Right atrium auricular region (tissue), 2 donors: ENCODE data around the gene SCARB2. TPM values are rescaled to one million over a fixed set of nuclear protein-coding genes. Genes with fewer than 3 reads are reported as not detected.
A peak's percentile ranks its signal among the peaks of the same experiment; 100 is the strongest.

Experiments used
- DNase-seq: peaks from one replicate; pipeline ENCODE4 v3.0.0-alpha.2; 2019; ENCODE audit warnings: low spot score
- H3K27ac ChIP-seq, 2 donors: fragments of 200-600 bp; sonication (generic); 1 replicate in 1 of 2; 2 replicates in 1 of 2; pipeline ENCODE4 v1.5.1; 2016 to 2019
- H3K27me3 ChIP-seq, 2 donors: fragments of 200-600 bp; sonication (generic); one replicate each; pipeline versions ENCODE4 v1.5.1 to v1.6.0; 2017 to 2019
- H3K36me3 ChIP-seq: fragments of 200-600 bp; sonication (generic); one replicate; pipeline ENCODE4 v1.5.1; 2016
- H3K4me1 ChIP-seq, 2 donors: fragments of 200-600 bp; sonication (generic); one replicate each; pipeline versions ENCODE4 v1.5.1 to v1.6.0; 2017 to 2019
- H3K4me3 ChIP-seq, 2 donors: fragments of 200-600 bp; sonication (generic); 1 replicate in 1 of 2; 2 replicates in 1 of 2; pipeline ENCODE4 v1.5.1; 2017 to 2019; ENCODE audit warnings: mild to moderate bottlenecking in 1 of 2, moderate library complexity in 1 of 2
- H3K9me3 ChIP-seq, 2 donors: fragments of 200-600 bp; sonication (generic); one replicate each; pipeline ENCODE4 v1.5.1; 2019
- CTCF ChIP-seq, 2 donors: fragments of 200-600 bp; sonication (generic); IDR thresholded peaks; one replicate each; pipeline ENCODE4 v1.5.1; 2019; ENCODE audit warnings: antibody characterized with exemption in 2 of 2
- total RNA-seq, 2 donors: library from RNA; depleted of rRNA; stranded (reverse); fragments of >200 nt; gene quantifications; one replicate each; pipeline ENCODE4 v1.1.0, GENCODE V29; 2016

The SCARB2 gene
- 100 to 1,000 TPM in 1 of 2 donors, 10 to 100 TPM in 1; 86.4 to 103 TPM for total RNA-seq

GRCh38 chr4:76213415-76214176 is at the start of gene SCARB2:
Gene SCARB2 (minus strand): TSS chr4:76213824. CDS start chr4:76213543, 281 bp downstream.
- Histone ChIP-seq H3K4me1 (peaks cover 0 to 67% of the 10 kb centered on the region in 2 donors), H3K9me3 (no peaks in the 10 kb centered on the region), H3K27ac (peak within 1 kb of the TSS; percentile 98 to 99), H3K4me3 (peak within 1 kb of the TSS; percentile 76 to 81), H3K36me3 (no peaks in the 10 kb centered on the region), H3K27me3 (no peaks in the 10 kb centered on the region)
- peak; percentile 85 for DNase-seq
- no peak for TF ChIP-seq CTCF (IDR thresholded peaks at IDR 0.05)

- no peak for DNase-seq
- Histone ChIP-seq H3K4me1 (no peaks in the 10 kb centered on the region), H3K27me3 (no peaks in the 10 kb centered on the region), H3K9me3 (no peaks in the 10 kb centered on the region), H3K27ac (no peak overlapping the region), H3K36me3 (no peaks in the 10 kb centered on the region), H3K4me3 (no peak overlapping the region)
- no peak for TF ChIP-seq CTCF (IDR thresholded peaks at IDR 0.05)
Measured at GRCh38 chr4:76260571-76260970, 46.9 kb upstream of the SCARB2 start.

GRCh38 chr4:76257824-76258223 is 44.2 kb upstream of the SCARB2 start:
- Histone ChIP-seq H3K4me1 (no peaks in the 10 kb centered on the region), H3K4me3 (no peak overlapping the region), H3K27me3 (no peaks in the 10 kb centered on the region), H3K36me3 (no peaks in the 10 kb centered on the region), H3K9me3 (no peaks in the 10 kb centered on the region), H3K27ac (no peak overlapping the region)
- no peak for DNase-seq
- peak in 1 of 2 donors; percentile 13 for TF ChIP-seq CTCF (IDR thresholded peaks at IDR 0.05)

- no peak for TF ChIP-seq CTCF (IDR thresholded peaks at IDR 0.05)
- H3K36me3 ChIP-seq = no peaks in the 10 kb centered on the region
- peaks cover 0 to 5% of the 10 kb centered on the region in 2 donors for H3K4me1 ChIP-seq
- H3K27ac ChIP-seq = no peak overlapping the region
- H3K9me3 ChIP-seq = no peaks in the 10 kb centered on the region
- no peak for DNase-seq
- no peak overlapping the region for H3K4me3 ChIP-seq
- H3K27me3 ChIP-seq = no peaks in the 10 kb centered on the region
Measured at GRCh38 chr4:76256968-76257367, 43.3 kb upstream of the SCARB2 start.

- Histone ChIP-seq H3K4me1 (peaks cover 0 to 8% of the 10 kb centered on the region in 2 donors), H3K36me3 (no peaks in the 10 kb centered on the region), H3K4me3 (no peak overlapping the region), H3K27me3 (no peaks in the 10 kb centered on the region), H3K9me3 (no peaks in the 10 kb centered on the region), H3K27ac (no peak overlapping the region)
- DNase-seq = no peak
- TF ChIP-seq CTCF (IDR thresholded peaks at IDR 0.05) = no peak
Measured at GRCh38 chr4:76256032-76256431, 42.4 kb upstream of the SCARB2 start.
